ENCODE results near the gene EPM2AIP1. TPM values are rescaled to one million over a fixed set of nuclear protein-coding genes. Genes with fewer than 3 reads are reported as not detected.

EPM2AIP1 gene
- polyA plus RNA-seq, 2 of the 4 experiments (the other 2 are of a cell fraction), result 10.3 to 15.7 TPM

DNA sequence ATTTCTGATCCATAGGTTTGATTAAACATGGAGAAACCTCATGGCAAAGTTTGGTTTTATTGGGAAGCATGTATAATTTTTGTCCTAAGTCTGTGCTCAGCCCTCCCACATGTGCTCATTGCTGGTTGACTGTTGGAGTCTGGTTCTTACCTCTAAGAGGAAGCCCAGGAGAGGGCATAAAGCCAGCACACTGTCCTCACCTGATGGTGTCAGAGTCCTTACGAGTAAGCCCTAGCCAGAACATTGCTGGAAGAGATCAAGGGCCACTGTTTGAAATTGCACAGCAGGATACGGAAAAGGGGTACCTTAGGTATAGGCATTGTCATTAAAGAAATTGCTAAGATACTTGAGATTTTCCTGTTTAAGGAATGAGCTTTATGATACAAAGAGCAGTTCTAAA is 21.7 kb upstream of the EPM2AIP1 start:
- H3K4me3 ChIP-seq, result no peak overlapping the region
- H3K4me2 ChIP-seq, result no peak overlapping the region
- TF ChIP-seq MYC (IDR thresholded peaks at IDR 0.05; ENCODE audit: borderline replicate concordance, low read length) (no peak), TP53 (CRISPR knock-in tag; IDR thresholded peaks at IDR 0.05) (no peak), CHD4 (IDR thresholded peaks at IDR 0.05; ENCODE audit: borderline replicate concordance) (no peak)
- no peaks in the 10 kb centered on the region for H3K4me1 ChIP-seq
- ChIA-PET POLR2A (no interaction called here), CTCF (interaction anchor here (0.7 to 1.7 kb wide), 2 partner anchors 27 to 222 kb away, joined by 3 to 4 read pairs; no protein-coding TSS in a partner anchor)
- no peak for DNase-seq (ENCODE audit: low read depth in 1 of 2, low spot score in 1 of 2)
- no peaks in the 10 kb centered on the region for H3K9me3 ChIP-seq
- no peak overlapping the region for H3K27ac ChIP-seq
- ATAC-seq, result no peak
- no peak for FAIRE-seq
- 81% methylated on average over 2 of the region's 2 CpGs for WGBS (ENCODE audit: missing lambda C conversion rate)

DNA sequence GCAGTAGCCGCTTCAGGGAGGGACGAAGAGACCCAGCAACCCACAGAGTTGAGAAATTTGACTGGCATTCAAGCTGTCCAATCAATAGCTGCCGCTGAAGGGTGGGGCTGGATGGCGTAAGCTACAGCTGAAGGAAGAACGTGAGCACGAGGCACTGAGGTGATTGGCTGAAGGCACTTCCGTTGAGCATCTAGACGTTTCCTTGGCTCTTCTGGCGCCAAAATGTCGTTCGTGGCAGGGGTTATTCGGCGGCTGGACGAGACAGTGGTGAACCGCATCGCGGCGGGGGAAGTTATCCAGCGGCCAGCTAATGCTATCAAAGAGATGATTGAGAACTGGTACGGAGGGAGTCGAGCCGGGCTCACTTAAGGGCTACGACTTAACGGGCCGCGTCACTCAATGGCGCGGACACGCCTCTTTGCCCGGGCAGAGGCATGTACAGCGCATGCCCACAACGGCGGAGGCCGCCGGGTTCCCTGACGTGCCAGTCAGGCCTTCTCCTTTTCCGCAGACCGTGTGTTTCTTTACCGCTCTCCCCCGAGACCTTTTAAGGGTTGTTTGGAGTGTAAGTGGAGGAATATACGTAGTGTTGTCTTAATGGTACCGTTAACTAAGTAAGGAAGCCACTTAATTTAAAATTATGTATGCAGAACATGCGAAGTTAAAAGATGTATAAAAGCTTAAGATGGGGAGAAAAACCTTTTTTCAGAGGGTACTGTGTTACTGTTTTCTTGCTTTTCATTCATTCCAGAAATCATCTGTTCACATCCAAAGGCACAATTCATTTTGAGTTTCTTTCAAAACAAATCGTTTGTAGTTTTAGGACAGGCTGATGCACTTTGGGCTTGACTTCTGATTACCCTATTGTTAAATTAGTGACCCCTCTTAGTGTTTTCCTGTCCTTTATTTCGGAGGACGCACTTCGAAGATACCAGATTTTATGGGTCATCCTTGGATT is 674 bp upstream of the EPM2AIP1 start, which contains the start of gene MLH1:
TSS of gene MLH1 (plus strand) at position 193 of the 958 bp plus-strand sequence. CDS start at position 223, 30 bp downstream.
- peak within 1 kb of the TSS; percentile 96 for H3K4me2 ChIP-seq
- ATAC-seq (peak; percentile 90 to 92), FAIRE-seq (peak; percentile 100), DNase-seq (ENCODE audit: low read depth in 1 of 2, low spot score in 1 of 2) (peak; percentile 91 to 100)
- H3K4me3 ChIP-seq, result peak within 1 kb of the TSS; percentile 61
- CTCF ChIA-PET, result interaction anchor here (0.6 to 2.1 kb wide), 10 partner anchors 10 to 226 kb away, joined by 3 to 6 read pairs (median 4); no protein-coding TSS in a partner anchor
- no peaks in the 10 kb centered on the region for H3K9me3 ChIP-seq
- POLR2A ChIA-PET, result interaction anchor here (0.6 to 1.5 kb wide), 14 partner anchors 11 to 190 kb away, joined by 3 to 11 read pairs (median 4); no protein-coding TSS in a partner anchor
- 2% methylated on average over 38 of the region's 47 CpGs for WGBS (ENCODE audit: missing lambda C conversion rate)
- peak within 1 kb of the TSS; percentile 90 to 92 for H3K27ac ChIP-seq
- H3K4me1 ChIP-seq, result peaks cover 33% of the 10 kb centered on the region
- TF ChIP-seq RNF2 (IDR thresholded peaks at IDR 0.05; ENCODE audit: borderline replicate concordance, low read depth) (no peak), POLR2A (IDR thresholded peaks at IDR 0.05; ENCODE audit: low read length) (peak; percentile 85), KDM1A (IDR thresholded peaks at IDR 0.05; ENCODE audit: low read depth) (no peak), EHF (CRISPR knock-in tag; IDR thresholded peaks at IDR 0.05) (no peak), EP300 (IDR thresholded peaks at IDR 0.05) (no peak), FOSB (CRISPR knock-in tag; IDR thresholded peaks at IDR 0.05) (no peak), RARB (CRISPR knock-in tag; IDR thresholded peaks at IDR 0.05) (no peak), GATA3 (IDR thresholded peaks at IDR 0.05; ENCODE audit: borderline replicate concordance) (peak; percentile 14; the same call in 1 of the 2 replicates), CHD2 (IDR thresholded peaks at IDR 0.05; ENCODE audit: low read length, partially characterized antibody) (no peak), RAD21 (conservative IDR thresholded peaks at IDR 0.05 in 1 of 2, IDR thresholded peaks at IDR 0.05 in 1 of 2) (no peak), ZSCAN20 (CRISPR knock-in tag; IDR thresholded peaks at IDR 0.05) (no peak), CHD4 (IDR thresholded peaks at IDR 0.05; ENCODE audit: borderline replicate concordance) (no peak), CBX2 (IDR thresholded peaks at IDR 0.05; ENCODE audit: borderline replicate concordance, low read depth) (no peak), JUNB (IDR thresholded peaks at IDR 0.05) (no peak), PHF8 (IDR thresholded peaks at IDR 0.05; ENCODE audit: borderline replicate concordance, low read depth) (peak; percentile 75), MAFK (IDR thresholded peaks at IDR 0.05; ENCODE audit: partially characterized antibody) (peak; percentile 38), TFCP2L1 (CRISPR knock-in tag; IDR thresholded peaks at IDR 0.05) (0 out of 2 replicates have a peak, but pooled peaks have one; percentile 32), SREBF2 (IDR thresholded peaks at IDR 0.05) (no peak), NPAS2 (CRISPR knock-in tag; IDR thresholded peaks at IDR 0.05; ENCODE audit: borderline replicate concordance) (no peak), CBX8 (IDR thresholded peaks at IDR 0.05) (no peak), HEYL (CRISPR knock-in tag; IDR thresholded peaks at IDR 0.05) (no peak), EHMT2 (IDR thresholded peaks at IDR 0.05; ENCODE audit: low read depth) (no peak), FOXS1 (CRISPR knock-in tag; IDR thresholded peaks at IDR 0.05) (no peak), HDAC2 (IDR thresholded peaks at IDR 0.05) (no peak), MYC (IDR thresholded peaks at IDR 0.05; ENCODE audit: borderline replicate concordance, low read length) (peak; percentile 40; the same call in 1 of the 2 replicates), RFX5 (IDR thresholded peaks at IDR 0.05) (0 out of 2 replicates have a peak, but pooled peaks have one; percentile 68)
- TF ChIP-seq, protein P1, sequence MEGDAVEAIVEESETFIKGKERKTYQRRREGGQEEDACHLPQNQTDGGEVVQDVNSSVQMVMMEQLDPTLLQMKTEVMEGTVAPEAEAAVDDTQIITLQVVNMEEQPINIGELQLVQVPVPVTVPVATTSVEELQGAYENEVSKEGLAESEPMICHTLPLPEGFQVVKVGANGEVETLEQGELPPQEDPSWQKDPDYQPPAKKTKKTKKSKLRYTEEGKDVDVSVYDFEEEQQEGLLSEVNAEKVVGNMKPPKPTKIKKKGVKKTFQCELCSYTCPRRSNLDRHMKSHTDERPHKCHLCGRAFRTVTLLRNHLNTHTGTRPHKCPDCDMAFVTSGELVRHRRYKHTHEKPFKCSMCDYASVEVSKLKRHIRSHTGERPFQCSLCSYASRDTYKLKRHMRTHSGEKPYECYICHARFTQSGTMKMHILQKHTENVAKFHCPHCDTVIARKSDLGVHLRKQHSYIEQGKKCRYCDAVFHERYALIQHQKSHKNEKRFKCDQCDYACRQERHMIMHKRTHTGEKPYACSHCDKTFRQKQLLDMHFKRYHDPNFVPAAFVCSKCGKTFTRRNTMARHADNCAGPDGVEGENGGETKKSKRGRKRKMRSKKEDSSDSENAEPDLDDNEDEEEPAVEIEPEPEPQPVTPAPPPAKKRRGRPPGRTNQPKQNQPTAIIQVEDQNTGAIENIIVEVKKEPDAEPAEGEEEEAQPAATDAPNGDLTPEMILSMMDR (IDR thresholded peaks at IDR 0.05), result no peak
- TF ChIP-seq, protein P2, sequence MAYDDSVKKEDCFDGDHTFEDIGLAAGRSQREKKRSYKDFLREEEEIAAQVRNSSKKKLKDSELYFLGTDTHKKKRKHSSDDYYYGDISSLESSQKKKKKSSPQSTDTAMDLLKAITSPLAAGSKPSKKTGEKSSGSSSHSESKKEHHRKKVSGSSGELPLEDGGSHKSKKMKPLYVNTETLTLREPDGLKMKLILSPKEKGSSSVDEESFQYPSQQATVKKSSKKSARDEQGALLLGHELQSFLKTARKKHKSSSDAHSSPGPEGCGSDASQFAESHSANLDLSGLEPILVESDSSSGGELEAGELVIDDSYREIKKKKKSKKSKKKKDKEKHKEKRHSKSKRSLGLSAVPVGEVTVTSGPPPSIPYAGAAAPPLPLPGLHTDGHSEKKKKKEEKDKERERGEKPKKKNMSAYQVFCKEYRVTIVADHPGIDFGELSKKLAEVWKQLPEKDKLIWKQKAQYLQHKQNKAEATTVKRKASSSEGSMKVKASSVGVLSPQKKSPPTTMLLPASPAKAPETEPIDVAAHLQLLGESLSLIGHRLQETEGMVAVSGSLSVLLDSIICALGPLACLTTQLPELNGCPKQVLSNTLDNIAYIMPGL (CRISPR knock-in tag; IDR thresholded peaks at IDR 0.05; ENCODE audit: borderline replicate concordance), result no peak
- TF ChIP-seq, protein P3, sequence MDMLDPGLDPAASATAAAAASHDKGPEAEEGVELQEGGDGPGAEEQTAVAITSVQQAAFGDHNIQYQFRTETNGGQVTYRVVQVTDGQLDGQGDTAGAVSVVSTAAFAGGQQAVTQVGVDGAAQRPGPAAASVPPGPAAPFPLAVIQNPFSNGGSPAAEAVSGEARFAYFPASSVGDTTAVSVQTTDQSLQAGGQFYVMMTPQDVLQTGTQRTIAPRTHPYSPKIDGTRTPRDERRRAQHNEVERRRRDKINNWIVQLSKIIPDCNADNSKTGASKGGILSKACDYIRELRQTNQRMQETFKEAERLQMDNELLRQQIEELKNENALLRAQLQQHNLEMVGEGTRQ (IDR thresholded peaks at IDR 0.05), result 0 out of 2 replicates have a peak, but pooled peaks have one; percentile 24
- TF ChIP-seq, protein P4, sequence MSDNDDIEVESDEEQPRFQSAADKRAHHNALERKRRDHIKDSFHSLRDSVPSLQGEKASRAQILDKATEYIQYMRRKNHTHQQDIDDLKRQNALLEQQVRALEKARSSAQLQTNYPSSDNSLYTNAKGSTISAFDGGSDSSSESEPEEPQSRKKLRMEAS (IDR thresholded peaks at IDR 0.05), result peak; percentile 87
- TF ChIP-seq, protein P5, sequence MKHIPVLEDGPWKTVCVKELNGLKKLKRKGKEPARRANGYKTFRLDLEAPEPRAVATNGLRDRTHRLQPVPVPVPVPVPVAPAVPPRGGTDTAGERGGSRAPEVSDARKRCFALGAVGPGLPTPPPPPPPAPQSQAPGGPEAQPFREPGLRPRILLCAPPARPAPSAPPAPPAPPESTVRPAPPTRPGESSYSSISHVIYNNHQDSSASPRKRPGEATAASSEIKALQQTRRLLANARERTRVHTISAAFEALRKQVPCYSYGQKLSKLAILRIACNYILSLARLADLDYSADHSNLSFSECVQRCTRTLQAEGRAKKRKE (CRISPR knock-in tag; IDR thresholded peaks at IDR 0.05; ENCODE audit: low read depth), result no peak
